Esophagus mucosa (tissue), 1 donor: ENCODE results near the gene RAD51B. TPM values are rescaled to one million over a fixed set of nuclear protein-coding genes. Genes with fewer than 3 reads are reported as not detected.

Experiments used
- ATAC-seq: fragments of 200-7000 bp; cut with Tn5 transposase; one replicate; pipeline ENCODE4 v1.9.1; 2020
- total RNA-seq: library from RNA; stranded (reverse); gene quantifications from one replicate; pipeline ENCODE4 v1.2.4, GENCODE V29; 2023
- donor health status: DM: yes; HTN: yes; CAD: no.

RAD51B gene
- total RNA-seq, 1 donor from 2014 or later, result 12.2 TPM

- no peak for ATAC-seq
Measured at GRCh38 chr14:68683326-68683725, 863.7 kb downstream of the RAD51B start.

GRCh38 chr14:68684466-68685418, 865.2 kb downstream of the RAD51B start:
- no peak for ATAC-seq

GRCh38 chr14:68685419-68686204, 866.0 kb downstream of the RAD51B start:
- ATAC-seq, result peak; percentile 78

- no peak for ATAC-seq
Measured at GRCh38 chr14:68686205-68686465, 866.6 kb downstream of the RAD51B start.

- ATAC-seq, result no peak
Measured at GRCh38 chr14:68686724-68687123, 867.1 kb downstream of the RAD51B start.

GRCh38 chr14:68687746-68688145, 868.2 kb downstream of the RAD51B start:
- ATAC-seq, result peak; percentile 50

- no peak for ATAC-seq
Measured at GRCh38 chr14:68688872-68689371, 869.3 kb downstream of the RAD51B start.

- ATAC-seq, result no peak
Measured at GRCh38 chr14:68689511-68689910, 869.9 kb downstream of the RAD51B start.

GRCh38 chr14:68690089-68690958, 870.7 kb downstream of the RAD51B start:
- no peak for ATAC-seq

GRCh38 chr14:68691031-68691791, 871.6 kb downstream of the RAD51B start:
- no peak for ATAC-seq

- ATAC-seq, result no peak
Measured at GRCh38 chr14:68691792-68692118, 872.2 kb downstream of the RAD51B start.

GRCh38 chr14:68692216-68692615, 872.6 kb downstream of the RAD51B start:
- ATAC-seq, result no peak

- ATAC-seq, result no peak
Measured at GRCh38 chr14:68692916-68693771, 873.6 kb downstream of the RAD51B start.

- no peak for ATAC-seq
Measured at GRCh38 chr14:68693926-68694325, 874.3 kb downstream of the RAD51B start.

- ATAC-seq, result peak; percentile 2
Measured at GRCh38 chr14:68694516-68695235, 875.1 kb downstream of the RAD51B start.

- peak; percentile 95 for ATAC-seq
Measured at GRCh38 chr14:68695326-68695768, 875.8 kb downstream of the RAD51B start.

- no peak for ATAC-seq
Measured at GRCh38 chr14:68695856-68696255, 876.3 kb downstream of the RAD51B start.

- ATAC-seq, result no peak
Measured at GRCh38 chr14:68696266-68696665, 876.7 kb downstream of the RAD51B start.

GRCh38 chr14:68696721-68697495, 877.3 kb downstream of the RAD51B start:
- no peak for ATAC-seq
